ENCODE measurements around the gene ZNF362.
"Not testable (repeated sequence)": the region's sequence is repeated elsewhere in the genome, so short reads cannot be mapped to it uniquely, and the experiment has no call there.

ZNF362 gene
- 11.6 to 15.7 (median 14.2) reads per million in 4 donors for total RNA-seq

GRCh38 chr1:33256471-33257206 is at the start of gene ZNF362:
Gene ZNF362, plus strand, starts transcription at chr1:33256492. Its CDS starts 14,083 bp downstream, at chr1:33270575.
- peak; percentile 28 to 72 (median 60) for DNase-seq

- DNase-seq, result no peak
Observed at GRCh38 chr1:33211972-33212371, 44.3 kb upstream of the ZNF362 start.

- DNase-seq, result no peak
Observed at GRCh38 chr1:33219886-33220661, 36.2 kb upstream of the ZNF362 start.

- DNase-seq, result no peak
Observed at GRCh38 chr1:33220676-33221384, 35.5 kb upstream of the ZNF362 start.

GRCh38 chr1:33221385-33221758 is 34.9 kb upstream of the ZNF362 start:
- DNase-seq, result no peak

- no peak for DNase-seq
Observed at GRCh38 chr1:33222381-33222780, 33.9 kb upstream of the ZNF362 start.

GRCh38 chr1:33224166-33224707 is 32.1 kb upstream of the ZNF362 start:
- DNase-seq, result no peak

GRCh38 chr1:33225586-33225985 is 30.7 kb upstream of the ZNF362 start:
- DNase-seq, result no peak

GRCh38 chr1:33228935-33229487 is 27.3 kb upstream of the ZNF362 start:
- DNase-seq, result no peak

GRCh38 chr1:33231166-33231565 is 25.1 kb upstream of the ZNF362 start:
- no peak for DNase-seq

- DNase-seq, result no peak
Observed at GRCh38 chr1:33232716-33233115, 23.6 kb upstream of the ZNF362 start.

GRCh38 chr1:33234131-33234530 is 22.2 kb upstream of the ZNF362 start:
- DNase-seq, result no peak

- no peak for DNase-seq
Observed at GRCh38 chr1:33234588-33234990, 21.7 kb upstream of the ZNF362 start.

GRCh38 chr1:33235521-33235920 is 20.8 kb upstream of the ZNF362 start:
- DNase-seq, result no peak

GRCh38 chr1:33236498-33236897 is 19.8 kb upstream of the ZNF362 start:
- no peak for DNase-seq

- peak in 1 of 5 donors; percentile 37 for DNase-seq
Observed at GRCh38 chr1:33237579-33237978, 18.7 kb upstream of the ZNF362 start.

GRCh38 chr1:33238194-33238724 is 18.0 kb upstream of the ZNF362 start:
- DNase-seq, result not testable (repeated sequence)

GRCh38 chr1:33239410-33239809 is 16.9 kb upstream of the ZNF362 start:
- DNase-seq, result not testable (repeated sequence)

- no peak for DNase-seq
Observed at GRCh38 chr1:33241866-33242265, 14.4 kb upstream of the ZNF362 start.

- no peak for DNase-seq
Observed at GRCh38 chr1:33242652-33243051, 13.6 kb upstream of the ZNF362 start.

GRCh38 chr1:33244143-33244808 is 12.0 kb upstream of the ZNF362 start:
- no peak for DNase-seq

- DNase-seq, result no peak
Observed at GRCh38 chr1:33244809-33245186, 11.5 kb upstream of the ZNF362 start.

Measured in T-helper 1 cell (primary cell).